ENCODE results near the gene ATOSA. TPM values are rescaled to one million over a fixed set of nuclear protein-coding genes. Genes with fewer than 3 reads are reported as not detected.

Gene ATOSA
- total RNA-seq, 2 experiments from 2014 or later: 34.1 to 96.8 TPM

GRCh38 chr15:52653431-52653964 lies 25.7 kb downstream of the ATOSA start:
- ChIA-PET CTCF (ENCODE audit: unreplicated experiment) (no interaction called here), POLR2A (interaction anchor here (1.7 kb wide), 1 partner anchor 12 kb away, joined by 5 read pairs; no protein-coding TSS in a partner anchor)
- Histone ChIP-seq H3K27ac (ENCODE audit: low read depth, low read length, poor library complexity, severe bottlenecking) (no peak overlapping the region), H3K4me3 (ENCODE audit: low read depth, low read length, poor library complexity, severe bottlenecking) (no peak overlapping the region), H2AFZ (ENCODE audit: low read length) (no peak overlapping the region), H3K9me2 (ENCODE audit: insufficient read depth, low read length) (no peaks in the 10 kb centered on the region), H3K4me2 (ENCODE audit: low read length) (no peak overlapping the region), H3K36me3 (ENCODE audit: insufficient read depth, low read length) (peaks cover 84% of the 10 kb centered on the region), H4K20me1 (ENCODE audit: insufficient read depth, low read length) (no peaks in the 10 kb centered on the region), H3K4me1 (ENCODE audit: insufficient read depth, low read length, poor library complexity, severe bottlenecking) (peaks cover 7% of the 10 kb centered on the region), H3K79me2 (ENCODE audit: insufficient read depth, low read depth, low read length) (peaks cover 29% of the 10 kb centered on the region; the same call in 1 of the 2 replicates), H3K9me3 (ENCODE audit: low read length) (no peaks in the 10 kb centered on the region)
- intact Hi-C loops (cut with micrococcal nuclease; ENCODE audit: unreplicated experiment): no loop called here
- TF ChIP-seq EZH2phosphoT487 (IDR thresholded peaks at IDR 0.05; ENCODE audit: borderline replicate concordance, low read depth, low read length) (no peak), CTCF (conservative IDR thresholded peaks at IDR 0.05; ENCODE audit: low read length) (no peak)
- no peak for DNase-seq (ENCODE audit: low spot score)
- no TSS peak for BruUV-seq (replicated peaks)

GRCh38 chr15:52652984-52653383 lies 26.2 kb downstream of the ATOSA start:
- TF ChIP-seq CTCF (conservative IDR thresholded peaks at IDR 0.05; ENCODE audit: low read length) (no peak), EZH2phosphoT487 (IDR thresholded peaks at IDR 0.05; ENCODE audit: borderline replicate concordance, low read depth, low read length) (no peak)
- no peaks in the 10 kb centered on the region for H3K9me3 ChIP-seq (ENCODE audit: low read length)
- CTCF ChIA-PET (ENCODE audit: unreplicated experiment): no interaction called here
- intact Hi-C loops (cut with micrococcal nuclease; ENCODE audit: unreplicated experiment): no loop called here
- H3K79me2 ChIP-seq (ENCODE audit: insufficient read depth, low read depth, low read length): peaks cover 27% of the 10 kb centered on the region; the same call in 1 of the 2 replicates
- H3K4me2 ChIP-seq (ENCODE audit: low read length): no peak overlapping the region
- no peak overlapping the region for H2AFZ ChIP-seq (ENCODE audit: low read length)
- POLR2A ChIA-PET: interaction anchor here (1.2 to 1.8 kb wide), 3 partner anchors 10 to 20 kb away, joined by 4 to 9 read pairs (median 5); no protein-coding TSS in a partner anchor
- H3K36me3 ChIP-seq (ENCODE audit: insufficient read depth, low read length): peaks cover 82% of the 10 kb centered on the region
- H3K9me2 ChIP-seq (ENCODE audit: insufficient read depth, low read length): no peaks in the 10 kb centered on the region
- no peak overlapping the region for H3K27ac ChIP-seq (ENCODE audit: low read depth, low read length, poor library complexity, severe bottlenecking)
- H3K4me3 ChIP-seq (ENCODE audit: low read depth, low read length, poor library complexity, severe bottlenecking): no peak overlapping the region
- H3K4me1 ChIP-seq (ENCODE audit: insufficient read depth, low read length, poor library complexity, severe bottlenecking): peaks cover 7% of the 10 kb centered on the region
- H4K20me1 ChIP-seq (ENCODE audit: insufficient read depth, low read length): no peaks in the 10 kb centered on the region
- BruUV-seq (replicated peaks): no TSS peak
- DNase-seq (ENCODE audit: low spot score): no peak

GRCh38 chr15:52652286-52652685 lies 26.9 kb downstream of the ATOSA start:
- no peaks in the 10 kb centered on the region for H3K9me2 ChIP-seq (ENCODE audit: insufficient read depth, low read length)
- H2AFZ ChIP-seq (ENCODE audit: low read length): no peak overlapping the region
- peaks cover 22% of the 10 kb centered on the region; the same call in 1 of the 2 replicates for H3K79me2 ChIP-seq (ENCODE audit: insufficient read depth, low read depth, low read length)
- intact Hi-C loops (cut with micrococcal nuclease; ENCODE audit: unreplicated experiment): no loop called here
- no peaks in the 10 kb centered on the region for H4K20me1 ChIP-seq (ENCODE audit: insufficient read depth, low read length)
- no peak overlapping the region for H3K4me3 ChIP-seq (ENCODE audit: low read depth, low read length, poor library complexity, severe bottlenecking)
- H3K36me3 ChIP-seq (ENCODE audit: insufficient read depth, low read length): peaks cover 82% of the 10 kb centered on the region
- CTCF ChIA-PET (ENCODE audit: unreplicated experiment): no interaction called here
- no TSS peak for BruUV-seq (replicated peaks)
- no peaks in the 10 kb centered on the region for H3K9me3 ChIP-seq (ENCODE audit: low read length)
- POLR2A ChIA-PET: interaction anchor here (0.6 to 1.8 kb wide), 5 partner anchors 10 to 477 kb away, joined by 4 to 9 read pairs (median 5); no protein-coding TSS in a partner anchor
- no peak for DNase-seq (ENCODE audit: low spot score)
- TF ChIP-seq EZH2phosphoT487 (IDR thresholded peaks at IDR 0.05; ENCODE audit: borderline replicate concordance, low read depth, low read length) (no peak), CTCF (conservative IDR thresholded peaks at IDR 0.05; ENCODE audit: low read length) (no peak)
- H3K27ac ChIP-seq (ENCODE audit: low read depth, low read length, poor library complexity, severe bottlenecking): no peak overlapping the region
- H3K4me2 ChIP-seq (ENCODE audit: low read length): no peak overlapping the region
- peaks cover 7% of the 10 kb centered on the region for H3K4me1 ChIP-seq (ENCODE audit: insufficient read depth, low read length, poor library complexity, severe bottlenecking)

Data from OCI-LY7 (cell line).